Esophagus squamous epithelium (tissue), 4 donors: ENCODE measurements around the gene AGBL1.

Experiments
- POLR2A ChIP-seq, 4 donors: fragments of 450-650 bp; IDR thresholded peaks; one replicate each; pipeline ENCODE4 v1.6.1; 2017; ENCODE audit warnings: antibody characterized with exemption in 4 of 4, mild to moderate bottlenecking in 4 of 4, moderate library complexity in 3 of 4
- TF ChIP-seq, protein P1 (sequence below), 6 experiments: fragments of 450-650 bp in 4 of 6; fragments of 200-600 bp in 2 of 6; sonication (generic) in 2 of 6; IDR thresholded peaks; one replicate each; pipeline ENCODE4 v1.5.1; 2016 to 2019; ENCODE audit warnings: antibody characterized with exemption in 6 of 6, mild to moderate bottlenecking in 4 of 6, moderate library complexity in 4 of 6

DNA sequence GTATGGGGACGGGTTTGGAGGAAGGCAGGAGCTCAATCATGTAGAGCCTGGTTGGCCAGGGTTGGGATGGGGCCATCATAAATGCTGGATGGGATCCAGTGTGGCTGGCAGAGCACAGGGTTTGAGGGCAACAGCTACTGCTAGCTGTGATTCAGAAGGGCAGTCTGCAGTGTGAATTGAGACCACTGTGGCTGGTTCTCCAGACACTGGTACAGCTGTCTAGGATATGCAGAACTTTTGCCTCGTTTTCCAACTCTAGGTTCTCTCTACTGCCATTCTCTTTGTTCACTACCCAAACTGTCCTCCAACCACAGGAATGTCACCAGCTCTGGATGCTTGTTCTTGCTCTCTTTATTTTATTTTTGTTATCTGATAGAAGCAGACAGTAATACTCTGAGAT, 543.6 kb downstream of the AGBL1 start:
- TF ChIP-seq, protein P1, sequence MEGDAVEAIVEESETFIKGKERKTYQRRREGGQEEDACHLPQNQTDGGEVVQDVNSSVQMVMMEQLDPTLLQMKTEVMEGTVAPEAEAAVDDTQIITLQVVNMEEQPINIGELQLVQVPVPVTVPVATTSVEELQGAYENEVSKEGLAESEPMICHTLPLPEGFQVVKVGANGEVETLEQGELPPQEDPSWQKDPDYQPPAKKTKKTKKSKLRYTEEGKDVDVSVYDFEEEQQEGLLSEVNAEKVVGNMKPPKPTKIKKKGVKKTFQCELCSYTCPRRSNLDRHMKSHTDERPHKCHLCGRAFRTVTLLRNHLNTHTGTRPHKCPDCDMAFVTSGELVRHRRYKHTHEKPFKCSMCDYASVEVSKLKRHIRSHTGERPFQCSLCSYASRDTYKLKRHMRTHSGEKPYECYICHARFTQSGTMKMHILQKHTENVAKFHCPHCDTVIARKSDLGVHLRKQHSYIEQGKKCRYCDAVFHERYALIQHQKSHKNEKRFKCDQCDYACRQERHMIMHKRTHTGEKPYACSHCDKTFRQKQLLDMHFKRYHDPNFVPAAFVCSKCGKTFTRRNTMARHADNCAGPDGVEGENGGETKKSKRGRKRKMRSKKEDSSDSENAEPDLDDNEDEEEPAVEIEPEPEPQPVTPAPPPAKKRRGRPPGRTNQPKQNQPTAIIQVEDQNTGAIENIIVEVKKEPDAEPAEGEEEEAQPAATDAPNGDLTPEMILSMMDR (IDR thresholded peaks at IDR 0.05), result no peak
- TF ChIP-seq POLR2A (IDR thresholded peaks at IDR 0.05), result no peak
